22Rv1 (cell line): ENCODE results near the gene WFS1.

Experiments used
- CTCF ChIP-seq: fragments of 450-650 bp; IDR thresholded peaks from 2 replicates; pipeline ENCODE4 v1.5.1; 2017; ENCODE audit warnings: mild to moderate bottlenecking
- ZFX ChIP-seq: fragments of 450-650 bp; IDR thresholded peaks from 2 replicates; pipeline ENCODE4 v1.6.1; 2017; ENCODE audit warnings: antibody characterized with exemption, borderline replicate concordance

GRCh38 chr4:6309777-6310176, 40.1 kb downstream of the WFS1 start:
- no peak for TF ChIP-seq CTCF
- TF ChIP-seq ZFX: no peak
